Measurements from ENCODE around the gene CNOT10. TPM values are rescaled to one million over a fixed set of nuclear protein-coding genes. Genes with fewer than 3 reads are reported as not detected.

The CNOT10 gene
- total RNA-seq, 2 donors from 2014 or later = 26.1 to 40.0 TPM

- 59% methylated on average over 25 of the region's 25 CpGs for WGBS
- Histone ChIP-seq H3K36me3 (no peaks in the 10 kb centered on the region), H3K27me3 (replicated peaks; ENCODE audit: insufficient read depth) (peaks cover 20% of the 10 kb centered on the region), H3K4me3 (no peak overlapping the region), H3K27ac (no peak overlapping the region), H3K9me3 (no peaks in the 10 kb centered on the region), H3K4me1 (replicated peaks) (peaks cover 6% of the 10 kb centered on the region)
- intact Hi-C loops (cut with DNase I) = no loop called here
- no peak for DNase-seq (ENCODE audit: low spot score)
- no peak for TF ChIP-seq POLR2AphosphoS5 (IDR thresholded peaks at IDR 0.05)
- TF ChIP-seq, protein P1, sequence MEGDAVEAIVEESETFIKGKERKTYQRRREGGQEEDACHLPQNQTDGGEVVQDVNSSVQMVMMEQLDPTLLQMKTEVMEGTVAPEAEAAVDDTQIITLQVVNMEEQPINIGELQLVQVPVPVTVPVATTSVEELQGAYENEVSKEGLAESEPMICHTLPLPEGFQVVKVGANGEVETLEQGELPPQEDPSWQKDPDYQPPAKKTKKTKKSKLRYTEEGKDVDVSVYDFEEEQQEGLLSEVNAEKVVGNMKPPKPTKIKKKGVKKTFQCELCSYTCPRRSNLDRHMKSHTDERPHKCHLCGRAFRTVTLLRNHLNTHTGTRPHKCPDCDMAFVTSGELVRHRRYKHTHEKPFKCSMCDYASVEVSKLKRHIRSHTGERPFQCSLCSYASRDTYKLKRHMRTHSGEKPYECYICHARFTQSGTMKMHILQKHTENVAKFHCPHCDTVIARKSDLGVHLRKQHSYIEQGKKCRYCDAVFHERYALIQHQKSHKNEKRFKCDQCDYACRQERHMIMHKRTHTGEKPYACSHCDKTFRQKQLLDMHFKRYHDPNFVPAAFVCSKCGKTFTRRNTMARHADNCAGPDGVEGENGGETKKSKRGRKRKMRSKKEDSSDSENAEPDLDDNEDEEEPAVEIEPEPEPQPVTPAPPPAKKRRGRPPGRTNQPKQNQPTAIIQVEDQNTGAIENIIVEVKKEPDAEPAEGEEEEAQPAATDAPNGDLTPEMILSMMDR (IDR thresholded peaks at IDR 0.05) = no peak
- TF ChIP-seq POLR2A (IDR thresholded peaks at IDR 0.05) = no peak
These were observed 134.1 kb downstream of the CNOT10 start for GRCh38 chr3:32818970-32819511.

- no peaks in the 10 kb centered on the region for H3K9me3 ChIP-seq
- no peak overlapping the region for H3K27ac ChIP-seq
- WGBS = 62% methylated on average over 41 of the region's 41 CpGs
- intact Hi-C loops (cut with DNase I) = no loop called here
- H3K4me3 ChIP-seq = no peak overlapping the region
- peaks cover 20% of the 10 kb centered on the region for H3K27me3 ChIP-seq (replicated peaks; ENCODE audit: insufficient read depth)
- peaks cover 6% of the 10 kb centered on the region for H3K4me1 ChIP-seq (replicated peaks)
- no peak for DNase-seq (ENCODE audit: low spot score)
- TF ChIP-seq, protein P1 (IDR thresholded peaks at IDR 0.05) = no peak
- no peak for TF ChIP-seq POLR2AphosphoS5 (IDR thresholded peaks at IDR 0.05)
- TF ChIP-seq POLR2A (IDR thresholded peaks at IDR 0.05) = no peak
- H3K36me3 ChIP-seq = no peaks in the 10 kb centered on the region
These were observed 134.8 kb downstream of the CNOT10 start for GRCh38 chr3:32819551-32820348.

- TF ChIP-seq, protein P1 (IDR thresholded peaks at IDR 0.05) = no peak
- TF ChIP-seq POLR2A (IDR thresholded peaks at IDR 0.05) (no peak), POLR2AphosphoS5 (IDR thresholded peaks at IDR 0.05) (no peak)
- Histone ChIP-seq H3K4me3 (no peak overlapping the region), H3K27ac (no peak overlapping the region), H3K9me3 (no peaks in the 10 kb centered on the region), H3K36me3 (no peaks in the 10 kb centered on the region), H3K4me1 (replicated peaks) (peaks cover 6% of the 10 kb centered on the region), H3K27me3 (replicated peaks; ENCODE audit: insufficient read depth) (peaks cover 20% of the 10 kb centered on the region)
- WGBS = 74% methylated on average over 2 of the region's 2 CpGs
- no peak for DNase-seq (ENCODE audit: low spot score)
- intact Hi-C loops (cut with DNase I) = no loop called here
These were observed 135.4 kb downstream of the CNOT10 start for GRCh38 chr3:32820430-32820829.

GRCh38 chr3:32820971-32821685, 136.1 kb downstream of the CNOT10 start:
- TF ChIP-seq POLR2AphosphoS5 (IDR thresholded peaks at IDR 0.05) (no peak), POLR2A (IDR thresholded peaks at IDR 0.05) (no peak)
- TF ChIP-seq, protein P1 (IDR thresholded peaks at IDR 0.05) = no peak
- WGBS = 60% methylated on average over 12 of the region's 12 CpGs
- intact Hi-C loops (cut with DNase I) = no loop called here
- H3K36me3 ChIP-seq = no peaks in the 10 kb centered on the region
- H3K9me3 ChIP-seq = no peaks in the 10 kb centered on the region
- peaks cover 6% of the 10 kb centered on the region for H3K4me1 ChIP-seq (replicated peaks)
- H3K27me3 ChIP-seq (replicated peaks; ENCODE audit: insufficient read depth) = peaks cover 20% of the 10 kb centered on the region
- no peak overlapping the region for H3K27ac ChIP-seq
- DNase-seq (ENCODE audit: low spot score) = no peak
- H3K4me3 ChIP-seq = no peak overlapping the region
